GM23338 (cell line): Measurements from ENCODE around the gene LRMDA. TPM values are rescaled to one million over a fixed set of nuclear protein-coding genes. Genes with fewer than 3 reads are reported as not detected.

Source experiments
- ATAC-seq: fragments of 200-7000 bp; cut with Tn5 transposase; 3 replicates; pipeline ENCODE4 v1.9.1; 2020
- DNase-seq: peaks from one replicate; pipeline ENCODE4 v3.0.0-alpha.2; 2015; ENCODE audit warnings: low spot score
- H2AFZ ChIP-seq: fragments of 200-600 bp; sonication (generic); 2 replicates; pipeline ENCODE4 v1.8.0; 2016; ENCODE audit warnings: antibody characterized with exemption, mild to moderate bottlenecking, moderate library complexity
- H3F3A ChIP-seq: fragments of 200-600 bp; sonication (generic); replicated peaks from 2 replicates; pipeline ENCODE4 v1.8.0; 2017; ENCODE audit warnings: antibody characterized with exemption, mixed run types, low read depth
- H3K27ac ChIP-seq: fragments of 200-600 bp; sonication (generic); 2 replicates; pipeline ENCODE4 v1.6.1; 2016; ENCODE audit warnings: low read depth
- H3K27me3 ChIP-seq: fragments of 200-600 bp; sonication (generic); 2 replicates; pipeline ENCODE4 v1.8.0; 2016; ENCODE audit warnings: mild to moderate bottlenecking, mixed run types, moderate library complexity; ENCODE audit not compliant: insufficient read depth
- H3K36me3 ChIP-seq: fragments of 200-600 bp; sonication (generic); 2 replicates; pipeline ENCODE4 v1.8.0; 2016; ENCODE audit warnings: mild to moderate bottlenecking; ENCODE audit not compliant: insufficient read depth
- H3K4me1 ChIP-seq: fragments of 200-600 bp; sonication (generic); 2 replicates; pipeline ENCODE4 v1.8.0; 2016; ENCODE audit warnings: mild to moderate bottlenecking, moderate library complexity; ENCODE audit not compliant: insufficient read depth
- H3K4me2 ChIP-seq: fragments of 200-600 bp; sonication (generic); 2 replicates; pipeline ENCODE4 v1.7.1; 2017; ENCODE audit warnings: mixed run types
- H3K4me3 ChIP-seq: fragments of 200-600 bp; sonication (generic); 2 replicates; pipeline ENCODE4 v1.6.1; 2016; ENCODE audit warnings: mixed run types
- H3K79me2 ChIP-seq: fragments of 200-600 bp; sonication (generic); replicated peaks from 2 replicates; pipeline ENCODE4 v1.8.0; 2017; ENCODE audit warnings: mild to moderate bottlenecking; ENCODE audit not compliant: insufficient read depth
- H3K9me2 ChIP-seq: fragments of 200-600 bp; sonication (generic); 2 replicates; pipeline ENCODE4 v1.8.0; 2017; ENCODE audit not compliant: insufficient read depth
- H4K20me1 ChIP-seq: fragments of 200-600 bp; sonication (generic); replicated peaks from 2 replicates; pipeline ENCODE4 v1.8.0; 2017; ENCODE audit warnings: mild to moderate bottlenecking; ENCODE audit not compliant: insufficient read depth
- H3K27ac Mint-ChIP-seq: 2 replicates; pipeline ENCODE4 v1.8.0; 2020; ENCODE audit warnings: inconsistent platforms, mild to moderate bottlenecking, moderate library complexity, mixed read lengths
- H3K27me3 Mint-ChIP-seq: 3 replicates; pipeline ENCODE4 v1.8.0; 2022; ENCODE audit warnings: low read depth, mild to moderate bottlenecking, moderate library complexity, mixed read lengths, inconsistent platforms; ENCODE audit not compliant: insufficient read depth, poor library complexity
- H3K36me3 Mint-ChIP-seq: 3 replicates; pipeline ENCODE4 v1.8.0; 2021; ENCODE audit warnings: low read depth, mild to moderate bottlenecking, inconsistent platforms, moderate library complexity, mixed read lengths
- H3K4me1 Mint-ChIP-seq: 3 replicates; pipeline ENCODE4 v1.8.0; 2020; ENCODE audit warnings: mild to moderate bottlenecking, inconsistent platforms, mixed read lengths
- H3K4me3 Mint-ChIP-seq: 3 replicates; pipeline ENCODE4 v1.8.0; 2021; ENCODE audit warnings: moderate library complexity, mild to moderate bottlenecking, inconsistent platforms, mixed read lengths
- H3K9me3 Mint-ChIP-seq: 3 replicates; pipeline ENCODE4 v1.8.0; 2020; ENCODE audit warnings: moderate library complexity, mild to moderate bottlenecking, inconsistent platforms, mixed read lengths
- CREB1 ChIP-seq: fragments of 250-450 bp; sonication (Bioruptor Pico); IDR thresholded peaks from 2 replicates; pipeline ENCODE4 v1.5.0; 2020; ENCODE audit warnings: low read depth, mild to moderate bottlenecking, moderate library complexity
- EZH2phosphoT487 ChIP-seq: fragments of 200-600 bp; sonication (generic); IDR thresholded peaks from one replicate; pipeline ENCODE4 v1.8.1; 2018; ENCODE audit warnings: antibody characterized with exemption; ENCODE audit not compliant: unreplicated experiment
- POLR2AphosphoS5 ChIP-seq: IDR thresholded peaks from 2 replicates; pipeline ENCODE4 v1.6.1; 2016; ENCODE audit warnings: antibody characterized with exemption, low read depth
- STAT1 ChIP-seq: IDR thresholded peaks from one replicate; pipeline ENCODE4 v1.6.1; 2016; ENCODE audit warnings: antibody characterized with exemption; ENCODE audit not compliant: unreplicated experiment
- ZNF114 ChIP-seq: fragments of 250-450 bp; sonication (Bioruptor Pico); IDR thresholded peaks from 2 replicates; pipeline ENCODE4 v1.5.0; 2020; ENCODE audit warnings: mild to moderate bottlenecking, moderate library complexity
- ZNF462 ChIP-seq: fragments of 250-450 bp; sonication (Bioruptor Pico); IDR thresholded peaks from 2 replicates; pipeline ENCODE4 v1.5.0; 2020; ENCODE audit warnings: mild to moderate bottlenecking, moderate library complexity
- polyA plus RNA-seq: library from polyadenylated mRNA; unstranded; fragments of >200 nt; fragmentation: Nextera tagmentation; extraction: Ambion mirVana; gene quantifications from 2 replicates; pipeline ENCODE4 v1.2.1, GENCODE V29; 2016
- total RNA-seq: library from RNA; depleted of rRNA; stranded (reverse); fragments of >200 nt; shearing (Covaris generic); gene quantifications from 2 replicates; pipeline ENCODE4 v1.2.3, GENCODE V29; 2014
- TF ChIP-seq, protein P1 (sequence below): IDR thresholded peaks from 2 replicates; pipeline ENCODE4 v1.6.1; 2016; ENCODE audit warnings: antibody characterized with exemption
- TF ChIP-seq, protein P2 (sequence below): IDR thresholded peaks from one replicate; pipeline ENCODE4 v1.6.1; 2018; ENCODE audit warnings: antibody characterized with exemption; ENCODE audit not compliant: unreplicated experiment

LRMDA gene
- total and polyA plus RNA-seq, 2 experiments from 2014 or later: 0.90 to 1.8 TPM

GRCh38 chr10:76210211-76210610, 778.8 kb downstream of the LRMDA start (continued):
- TF ChIP-seq, protein P1, sequence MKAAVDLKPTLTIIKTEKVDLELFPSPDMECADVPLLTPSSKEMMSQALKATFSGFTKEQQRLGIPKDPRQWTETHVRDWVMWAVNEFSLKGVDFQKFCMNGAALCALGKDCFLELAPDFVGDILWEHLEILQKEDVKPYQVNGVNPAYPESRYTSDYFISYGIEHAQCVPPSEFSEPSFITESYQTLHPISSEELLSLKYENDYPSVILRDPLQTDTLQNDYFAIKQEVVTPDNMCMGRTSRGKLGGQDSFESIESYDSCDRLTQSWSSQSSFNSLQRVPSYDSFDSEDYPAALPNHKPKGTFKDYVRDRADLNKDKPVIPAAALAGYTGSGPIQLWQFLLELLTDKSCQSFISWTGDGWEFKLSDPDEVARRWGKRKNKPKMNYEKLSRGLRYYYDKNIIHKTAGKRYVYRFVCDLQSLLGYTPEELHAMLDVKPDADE: no peak
- TF ChIP-seq ZNF114: no peak
- no peak for TF ChIP-seq ZNF462 (CRISPR knock-in tag)
- no peak for TF ChIP-seq POLR2AphosphoS5
- no peak for TF ChIP-seq EZH2phosphoT487

DNA sequence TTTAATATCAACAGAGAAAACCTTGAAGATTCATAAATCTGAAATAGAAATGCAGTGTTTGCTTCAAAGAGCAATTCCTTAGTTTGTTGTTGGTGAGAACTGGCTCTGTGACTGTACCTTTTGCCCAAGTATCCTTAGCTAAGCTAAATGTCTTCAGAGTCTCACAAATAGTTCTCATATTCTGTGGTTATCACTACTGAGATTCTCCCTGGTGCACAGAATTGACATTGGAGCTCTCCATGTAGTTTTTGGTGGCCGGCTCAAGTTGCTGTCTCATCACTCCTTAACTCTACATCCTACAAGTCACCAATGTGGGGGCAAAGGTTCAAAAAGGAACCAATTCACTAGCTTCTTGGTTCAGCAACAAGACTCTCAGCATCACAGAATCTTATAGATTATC, 780.3 kb downstream of the LRMDA start:
- H3K27me3 ChIP-seq: no peaks in the 10 kb centered on the region
- H3K4me2 ChIP-seq: no peak overlapping the region
- Mint-ChIP-seq H3K4me3 (no peak overlapping the region), H3K9me3 (no peaks in the 10 kb centered on the region; the same call in 1 of the 3 replicates), H3K36me3 (no peaks in the 10 kb centered on the region; the same call in 2 of the 3 replicates), H3K27ac (no peak overlapping the region), H3K27me3 (no peaks in the 10 kb centered on the region), H3K4me1 (peaks cover 9% of the 10 kb centered on the region)
- no peaks in the 10 kb centered on the region for H3F3A ChIP-seq
- H3K27ac ChIP-seq: no peak overlapping the region
- DNase-seq (no peak), ATAC-seq (no peak)
- H3K4me1 ChIP-seq: no peaks in the 10 kb centered on the region
- peaks cover 11% of the 10 kb centered on the region for H3K9me2 ChIP-seq
- H2AFZ ChIP-seq: peak overlapping the region; percentile 47; the same call in 1 of the 2 replicates
- no peaks in the 10 kb centered on the region for H3K36me3 ChIP-seq
- H4K20me1 ChIP-seq: no peaks in the 10 kb centered on the region
- H3K79me2 ChIP-seq: no peaks in the 10 kb centered on the region
- no peak overlapping the region for H3K4me3 ChIP-seq
- TF ChIP-seq STAT1 (no peak), CREB1 (CRISPR knock-in tag) (no peak)
- TF ChIP-seq, protein P1: no peak
- TF ChIP-seq, protein P2, sequence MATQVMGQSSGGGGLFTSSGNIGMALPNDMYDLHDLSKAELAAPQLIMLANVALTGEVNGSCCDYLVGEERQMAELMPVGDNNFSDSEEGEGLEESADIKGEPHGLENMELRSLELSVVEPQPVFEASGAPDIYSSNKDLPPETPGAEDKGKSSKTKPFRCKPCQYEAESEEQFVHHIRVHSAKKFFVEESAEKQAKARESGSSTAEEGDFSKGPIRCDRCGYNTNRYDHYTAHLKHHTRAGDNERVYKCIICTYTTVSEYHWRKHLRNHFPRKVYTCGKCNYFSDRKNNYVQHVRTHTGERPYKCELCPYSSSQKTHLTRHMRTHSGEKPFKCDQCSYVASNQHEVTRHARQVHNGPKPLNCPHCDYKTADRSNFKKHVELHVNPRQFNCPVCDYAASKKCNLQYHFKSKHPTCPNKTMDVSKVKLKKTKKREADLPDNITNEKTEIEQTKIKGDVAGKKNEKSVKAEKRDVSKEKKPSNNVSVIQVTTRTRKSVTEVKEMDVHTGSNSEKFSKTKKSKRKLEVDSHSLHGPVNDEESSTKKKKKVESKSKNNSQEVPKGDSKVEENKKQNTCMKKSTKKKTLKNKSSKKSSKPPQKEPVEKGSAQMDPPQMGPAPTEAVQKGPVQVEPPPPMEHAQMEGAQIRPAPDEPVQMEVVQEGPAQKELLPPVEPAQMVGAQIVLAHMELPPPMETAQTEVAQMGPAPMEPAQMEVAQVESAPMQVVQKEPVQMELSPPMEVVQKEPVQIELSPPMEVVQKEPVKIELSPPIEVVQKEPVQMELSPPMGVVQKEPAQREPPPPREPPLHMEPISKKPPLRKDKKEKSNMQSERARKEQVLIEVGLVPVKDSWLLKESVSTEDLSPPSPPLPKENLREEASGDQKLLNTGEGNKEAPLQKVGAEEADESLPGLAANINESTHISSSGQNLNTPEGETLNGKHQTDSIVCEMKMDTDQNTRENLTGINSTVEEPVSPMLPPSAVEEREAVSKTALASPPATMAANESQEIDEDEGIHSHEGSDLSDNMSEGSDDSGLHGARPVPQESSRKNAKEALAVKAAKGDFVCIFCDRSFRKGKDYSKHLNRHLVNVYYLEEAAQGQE: no peak
